ENCODE measurements around the gene ARHGAP35. TPM values are rescaled to one million over a fixed set of nuclear protein-coding genes. Genes with fewer than 3 reads are reported as not detected.
"Not testable (repeated sequence)": the region's sequence is repeated elsewhere in the genome, so short reads cannot be mapped to it uniquely, and the experiment has no call there.

Gene ARHGAP35
- total RNA-seq, 3 donors from 2014 or later = 14.3 to 15.5 (median 14.3) TPM

GRCh38 chr19:46872967-46873366 lies 12.2 kb downstream of the ARHGAP35 start:
- ATAC-seq (no peak), DNase-seq (no peak)
- Mint-ChIP-seq H3K4me1 (ENCODE audit: low read depth) (peaks cover 10% of the 10 kb centered on the region), H3K9me3 (no peaks in the 10 kb centered on the region), H3K27me3 (ENCODE audit: low read depth) (no peaks in the 10 kb centered on the region), H3K36me3 (ENCODE audit: insufficient read depth) (peaks cover 4% of the 10 kb centered on the region), H3K4me3 (no peak overlapping the region)

- ATAC-seq (no peak), DNase-seq (no peak)
- no peak overlapping the region for H3K4me3 Mint-ChIP-seq
- no peaks in the 10 kb centered on the region for H3K27me3 Mint-ChIP-seq (ENCODE audit: low read depth)
- no peaks in the 10 kb centered on the region for H3K4me1 Mint-ChIP-seq (ENCODE audit: low read depth)
- H3K36me3 Mint-ChIP-seq (ENCODE audit: insufficient read depth) = peaks cover 4% of the 10 kb centered on the region
- no peaks in the 10 kb centered on the region for H3K9me3 Mint-ChIP-seq
These were observed 14.4 kb downstream of the ARHGAP35 start for GRCh38 chr19:46875234-46875633.

- Mint-ChIP-seq H3K36me3 (ENCODE audit: insufficient read depth) (peaks cover 4% of the 10 kb centered on the region), H3K4me3 (no peak overlapping the region)
- ATAC-seq = no peak
These were observed 14.9 kb downstream of the ARHGAP35 start for GRCh38 chr19:46875657-46876056.

GRCh38 chr19:46878613-46879375 lies 18.0 kb downstream of the ARHGAP35 start:
- Mint-ChIP-seq H3K9me3 (no peaks in the 10 kb centered on the region), H3K36me3 (ENCODE audit: insufficient read depth) (peaks cover 4% of the 10 kb centered on the region), H3K4me3 (no peak overlapping the region), H3K27me3 (ENCODE audit: low read depth) (no peaks in the 10 kb centered on the region), H3K4me1 (ENCODE audit: low read depth) (peaks cover 4% of the 10 kb centered on the region)
- DNase-seq = no peak
- ATAC-seq = peak; percentile 43 to 58

More at GRCh38 chr19:46875657-46876056, 14.9 kb downstream of the ARHGAP35 start:
- Mint-ChIP-seq H3K4me1 (ENCODE audit: low read depth) (no peaks in the 10 kb centered on the region), H3K27me3 (ENCODE audit: low read depth) (no peaks in the 10 kb centered on the region), H3K9me3 (no peaks in the 10 kb centered on the region)
- no peak for DNase-seq

GRCh38 chr19:46880431-46880830 lies 19.6 kb downstream of the ARHGAP35 start:
- no peak overlapping the region for H3K4me3 Mint-ChIP-seq
- H3K9me3 Mint-ChIP-seq = no peaks in the 10 kb centered on the region
- H3K36me3 Mint-ChIP-seq (ENCODE audit: insufficient read depth) = peaks cover 3% of the 10 kb centered on the region
- no peak for DNase-seq
- peaks cover 6% of the 10 kb centered on the region for H3K4me1 Mint-ChIP-seq (ENCODE audit: low read depth)
- ATAC-seq = no peak
- H3K27me3 Mint-ChIP-seq (ENCODE audit: low read depth) = no peaks in the 10 kb centered on the region

- Mint-ChIP-seq H3K4me1 (ENCODE audit: low read depth) (peaks cover 10% of the 10 kb centered on the region), H3K4me3 (no peak overlapping the region), H3K9me3 (no peaks in the 10 kb centered on the region), H3K36me3 (ENCODE audit: insufficient read depth) (no peaks in the 10 kb centered on the region), H3K27me3 (ENCODE audit: low read depth) (no peaks in the 10 kb centered on the region)
- ATAC-seq = no peak
- DNase-seq = no peak
These were observed 20.3 kb downstream of the ARHGAP35 start for GRCh38 chr19:46881092-46881491.

- Mint-ChIP-seq H3K9me3 (no peaks in the 10 kb centered on the region), H3K36me3 (ENCODE audit: insufficient read depth) (no peaks in the 10 kb centered on the region)
- ATAC-seq = no peak
These were observed 21.2 kb downstream of the ARHGAP35 start for GRCh38 chr19:46882034-46882433.

GRCh38 chr19:46882751-46883150 lies 22.0 kb downstream of the ARHGAP35 start:
- peaks cover 25% of the 10 kb centered on the region for H3K4me1 Mint-ChIP-seq (ENCODE audit: low read depth)
- H3K4me3 Mint-ChIP-seq; H3K9me3 Mint-ChIP-seq; H3K36me3 Mint-ChIP-seq (ENCODE audit: insufficient read depth); ATAC-seq; DNase-seq; H3K27me3 Mint-ChIP-seq (ENCODE audit: low read depth): not testable (repeated sequence)

More at GRCh38 chr19:46882034-46882433, 21.2 kb downstream of the ARHGAP35 start:
- DNase-seq = no peak
- H3K27me3 Mint-ChIP-seq (ENCODE audit: low read depth) = no peaks in the 10 kb centered on the region
- peaks cover 18% of the 10 kb centered on the region for H3K4me1 Mint-ChIP-seq (ENCODE audit: low read depth)
- no peak overlapping the region for H3K4me3 Mint-ChIP-seq

GRCh38 chr19:46885411-46885810 lies 24.6 kb downstream of the ARHGAP35 start:
- ATAC-seq (no peak), DNase-seq (no peak)
- Mint-ChIP-seq H3K4me1 (ENCODE audit: low read depth) (peaks cover 30% of the 10 kb centered on the region), H3K9me3 (no peaks in the 10 kb centered on the region), H3K36me3 (ENCODE audit: insufficient read depth) (no peaks in the 10 kb centered on the region), H3K4me3 (no peak overlapping the region), H3K27me3 (ENCODE audit: low read depth) (no peaks in the 10 kb centered on the region)

GRCh38 chr19:46886546-46887239 lies 25.9 kb downstream of the ARHGAP35 start:
- H3K4me1 Mint-ChIP-seq (ENCODE audit: low read depth) = peaks cover 36% of the 10 kb centered on the region
- H3K4me3 Mint-ChIP-seq = no peak overlapping the region
- no peaks in the 10 kb centered on the region for H3K36me3 Mint-ChIP-seq (ENCODE audit: insufficient read depth)
- ATAC-seq (no peak), DNase-seq (no peak)
- H3K27me3 Mint-ChIP-seq (ENCODE audit: low read depth) = no peaks in the 10 kb centered on the region
- no peaks in the 10 kb centered on the region for H3K9me3 Mint-ChIP-seq

GRCh38 chr19:46887240-46887782 lies 26.5 kb downstream of the ARHGAP35 start:
- peaks cover 35% of the 10 kb centered on the region for H3K4me1 Mint-ChIP-seq (ENCODE audit: low read depth)
- DNase-seq (no peak), ATAC-seq (no peak)
- no peaks in the 10 kb centered on the region for H3K36me3 Mint-ChIP-seq (ENCODE audit: insufficient read depth)
- no peaks in the 10 kb centered on the region for H3K9me3 Mint-ChIP-seq
- no peak overlapping the region for H3K4me3 Mint-ChIP-seq
- H3K27me3 Mint-ChIP-seq (ENCODE audit: low read depth) = no peaks in the 10 kb centered on the region

- Mint-ChIP-seq H3K36me3 (ENCODE audit: insufficient read depth) (no peaks in the 10 kb centered on the region), H3K27me3 (ENCODE audit: low read depth) (no peaks in the 10 kb centered on the region), H3K9me3 (no peaks in the 10 kb centered on the region), H3K4me1 (ENCODE audit: low read depth) (peaks cover 51% of the 10 kb centered on the region), H3K4me3 (no peak overlapping the region)
- DNase-seq (no peak), ATAC-seq (no peak)
These were observed 29.8 kb downstream of the ARHGAP35 start for GRCh38 chr19:46890423-46891170.

GRCh38 chr19:46892252-46893179 lies 31.7 kb downstream of the ARHGAP35 start:
- H3K36me3 Mint-ChIP-seq (ENCODE audit: insufficient read depth) = no peaks in the 10 kb centered on the region
- H3K27me3 Mint-ChIP-seq (ENCODE audit: low read depth) = no peaks in the 10 kb centered on the region
- no peaks in the 10 kb centered on the region for H3K9me3 Mint-ChIP-seq
- H3K4me3 Mint-ChIP-seq = no peak overlapping the region
- DNase-seq (no peak), ATAC-seq (no peak)
- peaks cover 39% of the 10 kb centered on the region for H3K4me1 Mint-ChIP-seq (ENCODE audit: low read depth)
